Measurements from ENCODE around the gene ZFYVE19.
A peak's percentile ranks its signal among the peaks of the same experiment; 100 is the strongest.

ZFYVE19 gene, protein sequence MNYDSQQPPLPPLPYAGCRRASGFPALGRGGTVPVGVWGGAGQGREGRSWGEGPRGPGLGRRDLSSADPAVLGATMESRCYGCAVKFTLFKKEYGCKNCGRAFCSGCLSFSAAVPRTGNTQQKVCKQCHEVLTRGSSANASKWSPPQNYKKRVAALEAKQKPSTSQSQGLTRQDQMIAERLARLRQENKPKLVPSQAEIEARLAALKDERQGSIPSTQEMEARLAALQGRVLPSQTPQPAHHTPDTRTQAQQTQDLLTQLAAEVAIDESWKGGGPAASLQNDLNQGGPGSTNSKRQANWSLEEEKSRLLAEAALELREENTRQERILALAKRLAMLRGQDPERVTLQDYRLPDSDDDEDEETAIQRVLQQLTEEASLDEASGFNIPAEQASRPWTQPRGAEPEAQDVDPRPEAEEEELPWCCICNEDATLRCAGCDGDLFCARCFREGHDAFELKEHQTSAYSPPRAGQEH

DNA sequence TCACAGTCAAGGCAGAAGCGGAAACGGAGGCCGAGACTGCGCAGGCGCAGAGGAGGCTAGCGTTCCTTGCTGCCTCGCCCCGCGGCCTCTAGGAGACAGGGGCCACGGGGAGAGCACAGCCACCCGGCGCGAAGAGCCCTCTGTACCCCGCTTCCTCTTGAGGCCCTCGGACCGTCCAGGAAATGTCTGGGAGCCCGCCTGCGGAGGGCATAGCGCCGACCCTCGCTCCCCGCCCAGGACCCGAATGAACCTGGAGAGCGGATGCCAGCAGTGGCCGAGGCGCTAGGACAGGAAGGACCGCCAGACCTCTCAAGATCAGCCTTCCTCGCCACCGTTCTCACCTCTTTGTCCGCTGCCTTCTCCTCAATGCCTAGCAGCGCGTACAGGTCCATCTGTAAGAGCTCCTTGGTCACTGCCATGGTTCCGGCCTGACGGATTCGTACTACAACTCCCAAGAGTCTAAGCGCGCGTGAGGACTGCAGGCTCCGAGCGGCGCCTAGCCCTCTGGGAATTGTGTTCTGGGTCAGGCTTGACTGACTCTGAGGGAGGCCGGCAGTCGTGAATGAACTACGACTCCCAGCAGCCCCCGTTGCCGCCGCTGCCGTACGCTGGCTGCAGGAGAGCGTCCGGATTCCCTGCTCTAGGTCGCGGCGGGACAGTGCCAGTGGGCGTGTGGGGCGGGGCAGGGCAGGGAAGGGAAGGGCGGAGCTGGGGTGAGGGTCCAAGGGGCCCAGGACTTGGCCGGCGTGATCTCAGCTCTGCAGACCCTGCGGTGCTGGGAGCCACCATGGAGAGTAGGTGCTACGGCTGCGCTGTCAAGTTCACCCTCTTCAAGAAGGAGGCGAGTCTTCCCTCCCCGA lies at the start of gene ZFYVE19, which contains the start of gene DNAJC17:
Gene ZFYVE19 (plus strand): TSS at position 62 of the 860 bp plus-strand sequence. CDS start 501 bp downstream, at position 563.
Gene DNAJC17 (minus strand): TSS at position 446 of the 860 bp plus-strand sequence. CDS start 27 bp downstream, at position 419.
- DNase-seq: peak; percentile 94

DNA sequence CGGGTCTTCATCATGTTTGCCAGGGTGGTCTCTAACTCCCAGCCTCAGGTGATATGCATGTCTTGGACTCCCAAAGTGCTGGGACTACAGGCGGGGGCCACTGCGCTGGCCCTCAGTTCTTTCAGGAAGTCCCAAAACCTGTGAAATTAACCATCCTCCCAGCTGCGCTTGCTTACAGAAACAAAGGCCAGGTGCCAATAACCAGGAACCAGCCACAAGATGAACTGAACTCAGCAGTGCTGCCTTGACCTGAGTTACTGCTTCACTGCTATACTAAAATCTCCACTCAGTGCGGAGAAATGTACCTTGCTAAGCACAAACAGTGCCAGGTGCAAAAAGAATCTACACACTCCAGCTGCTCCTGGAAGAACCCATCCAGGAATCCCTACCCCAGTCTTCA lies 46.9 kb upstream of the ZFYVE19 start:
- DNase-seq: no peak

- DNase-seq: no peak
Measured at GRCh38 chr15:40762919-40763800, 43.7 kb upstream of the ZFYVE19 start.

- peak; percentile 63 for DNase-seq
Measured at GRCh38 chr15:40763801-40764628, 42.9 kb upstream of the ZFYVE19 start, which contains the start of gene GCHFR. GCHFR (plus strand) TSS chr15:40764068; CDS start chr15:40764181, 113 bp downstream.

DNA sequence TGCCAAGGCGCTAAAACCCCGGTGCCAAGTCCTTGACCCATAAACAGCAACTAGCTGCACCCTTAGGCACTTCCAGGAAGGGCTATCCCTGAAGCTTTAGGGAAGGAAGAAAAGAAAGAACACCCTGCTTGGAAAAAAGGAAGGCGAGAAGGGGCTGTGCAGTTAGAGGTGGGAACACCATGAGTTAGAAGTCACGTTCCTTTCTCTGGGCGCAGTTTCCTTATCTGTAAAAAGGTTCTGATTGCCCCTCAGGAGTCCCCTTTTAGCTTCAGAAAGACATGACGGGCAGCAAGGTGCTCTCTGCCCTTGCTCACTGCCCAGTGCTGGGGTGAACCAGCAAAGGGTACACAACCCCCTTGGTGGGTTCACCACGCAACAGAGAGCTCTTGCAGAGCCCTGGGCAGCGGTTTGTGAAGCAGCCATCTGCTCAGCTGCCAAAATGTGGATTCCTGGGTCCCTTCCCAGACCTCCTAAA lies 42.2 kb upstream of the ZFYVE19 start:
- DNase-seq: no peak

DNA sequence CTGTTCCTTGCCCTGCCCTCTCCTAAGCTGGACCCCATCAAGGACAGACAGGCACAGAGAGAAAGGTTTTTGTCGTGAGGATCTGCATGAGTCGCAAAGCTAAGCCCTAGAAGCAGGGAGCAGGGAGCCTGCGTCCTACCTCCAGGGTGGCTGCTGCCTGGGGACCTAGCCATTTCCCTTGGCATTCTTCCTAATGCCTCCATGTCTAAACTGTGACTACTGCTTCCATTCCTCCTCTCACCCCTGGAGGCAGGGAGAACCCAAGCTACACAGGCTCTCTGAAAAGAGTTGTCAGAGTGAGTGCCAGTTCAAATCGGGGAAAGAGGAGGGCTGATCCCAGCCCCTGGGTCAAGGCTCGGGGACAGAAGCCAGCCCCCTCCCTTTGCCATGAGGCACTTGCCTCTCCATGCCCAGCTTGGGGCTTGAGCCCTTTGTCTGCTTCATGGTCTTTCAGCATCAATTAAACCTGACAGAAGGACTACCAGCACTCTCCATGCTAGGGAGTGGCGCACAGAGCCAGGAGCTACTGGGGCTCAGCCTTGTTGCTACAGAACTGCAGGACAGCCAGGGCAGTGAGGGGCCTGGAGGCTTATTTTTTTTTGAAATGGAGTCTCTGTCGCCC lies 40.6 kb upstream of the ZFYVE19 start:
- DNase-seq: no peak

DNA sequence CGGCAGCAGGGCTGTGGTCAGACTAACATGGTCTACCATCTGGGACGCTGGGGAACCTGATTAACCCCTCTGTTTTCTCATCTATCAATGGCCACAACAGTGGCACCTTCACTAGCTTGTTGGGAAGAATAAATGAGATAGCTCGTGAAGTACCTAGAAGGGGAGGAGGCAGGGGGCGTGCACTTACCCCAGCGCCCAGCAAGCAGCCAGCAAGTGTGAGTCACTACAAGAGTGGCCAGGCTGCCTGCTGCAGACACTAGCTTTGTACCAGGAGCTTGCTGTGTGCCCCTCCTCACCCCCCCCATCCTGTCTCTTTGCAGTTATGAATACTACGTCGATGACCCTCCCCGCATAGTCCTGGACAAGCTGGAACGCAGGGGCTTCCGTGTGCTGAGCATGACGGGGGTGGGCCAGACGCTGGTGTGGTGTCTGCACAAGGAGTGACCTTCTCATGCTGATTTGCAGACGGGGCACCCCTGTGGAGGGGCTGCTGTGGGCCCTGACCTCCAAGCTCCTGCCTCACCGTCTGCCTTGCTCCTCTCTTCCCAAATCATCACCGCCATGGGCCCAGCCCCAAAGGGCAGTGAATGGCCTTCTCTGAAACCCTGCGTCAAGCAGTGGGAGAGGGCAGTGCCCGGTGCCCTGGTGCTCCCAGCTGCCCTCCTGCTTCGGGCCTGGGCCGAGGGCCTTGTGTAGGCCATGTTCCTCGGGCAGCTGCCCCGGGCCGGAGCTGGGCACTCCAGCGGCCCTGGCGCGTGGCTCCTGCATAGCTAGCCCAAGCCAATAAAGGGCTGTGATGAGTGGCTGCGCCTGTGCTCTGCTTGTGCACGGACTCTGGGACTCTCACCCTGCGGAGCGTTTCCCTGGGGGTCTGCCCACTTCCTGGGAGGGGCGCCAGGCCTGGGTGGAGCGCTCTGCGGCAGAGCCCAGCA lies 39.7 kb upstream of the ZFYVE19 start:
- no peak for DNase-seq

DNA sequence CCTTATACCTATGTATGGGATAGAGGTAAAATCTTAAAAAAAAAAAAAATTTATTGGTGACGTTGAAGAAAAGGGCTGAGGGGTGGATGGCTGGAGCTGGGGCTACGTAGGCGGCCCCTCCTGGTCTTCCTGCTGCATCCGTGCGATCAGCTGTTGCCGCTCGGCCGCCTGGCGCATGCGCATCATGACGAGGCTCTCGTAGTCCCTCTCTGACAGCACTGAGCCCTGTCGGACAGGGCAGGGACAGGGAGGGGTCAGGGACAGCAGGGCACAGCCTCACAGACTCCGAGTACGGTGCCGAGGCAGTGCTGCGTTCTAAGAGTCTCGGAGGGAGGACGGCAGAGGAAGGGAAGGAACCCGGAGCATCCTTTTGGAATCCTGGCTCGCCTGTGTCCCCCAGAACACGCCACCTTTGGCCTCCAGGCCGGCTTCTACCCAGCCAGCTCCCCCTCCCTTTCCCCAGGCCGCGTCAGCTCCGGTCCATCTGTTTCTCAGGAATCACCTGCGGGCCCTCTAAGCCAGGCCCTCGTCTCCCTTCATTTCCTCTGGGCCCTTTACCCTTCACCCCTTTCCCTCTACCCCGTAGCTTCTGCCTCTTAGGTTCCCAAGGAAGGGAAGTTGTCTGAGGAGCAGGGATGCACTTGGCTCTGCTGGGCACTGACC lies 38.9 kb upstream of the ZFYVE19 start:
- DNase-seq: no peak

GRCh38 chr15:40768521-40769273 lies 38.2 kb upstream of the ZFYVE19 start:
- no peak for DNase-seq

- DNase-seq: peak; percentile 69
Measured at GRCh38 chr15:40769274-40770146, 37.4 kb upstream of the ZFYVE19 start, which contains the start of gene C15orf62. C15orf62 (plus strand) TSS chr15:40769980; CDS start chr15:40770496, 516 bp downstream.

DNA sequence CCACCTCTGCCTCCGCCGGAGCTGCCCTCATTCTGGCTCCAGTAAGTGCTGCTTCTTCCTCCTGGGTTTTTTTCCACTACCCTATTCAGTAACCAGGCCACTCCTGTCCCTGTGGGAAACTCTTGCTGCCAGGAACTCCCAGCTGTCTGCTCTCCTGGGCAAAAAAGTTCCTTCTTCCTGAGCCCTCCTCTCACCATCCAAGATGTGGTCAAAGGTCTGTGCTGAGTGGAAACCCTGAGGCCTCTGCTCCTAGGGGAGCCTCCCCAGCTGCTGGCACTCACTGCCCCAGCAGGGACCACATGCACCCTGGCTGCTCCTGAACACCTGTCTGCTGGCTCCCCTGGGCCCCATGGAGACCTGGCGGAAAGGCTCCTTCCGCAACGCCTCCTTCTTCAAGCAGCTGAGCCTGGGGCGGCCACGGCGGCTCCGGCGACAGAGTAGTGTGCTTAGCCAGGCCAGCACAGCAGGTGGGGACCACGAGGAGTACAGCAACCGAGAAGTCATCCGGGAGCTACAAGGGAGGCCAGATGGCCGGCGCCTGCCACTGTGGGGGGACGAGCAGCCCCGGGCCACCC lies 36.7 kb upstream of the ZFYVE19 start:
- DNase-seq: no peak

- no peak for DNase-seq
Measured at GRCh38 chr15:40771242-40771641, 35.6 kb upstream of the ZFYVE19 start.

- DNase-seq: no peak
Measured at GRCh38 chr15:40772014-40772413, 34.9 kb upstream of the ZFYVE19 start.

- no peak for DNase-seq
Measured at GRCh38 chr15:40773496-40773895, 33.4 kb upstream of the ZFYVE19 start.

DNA sequence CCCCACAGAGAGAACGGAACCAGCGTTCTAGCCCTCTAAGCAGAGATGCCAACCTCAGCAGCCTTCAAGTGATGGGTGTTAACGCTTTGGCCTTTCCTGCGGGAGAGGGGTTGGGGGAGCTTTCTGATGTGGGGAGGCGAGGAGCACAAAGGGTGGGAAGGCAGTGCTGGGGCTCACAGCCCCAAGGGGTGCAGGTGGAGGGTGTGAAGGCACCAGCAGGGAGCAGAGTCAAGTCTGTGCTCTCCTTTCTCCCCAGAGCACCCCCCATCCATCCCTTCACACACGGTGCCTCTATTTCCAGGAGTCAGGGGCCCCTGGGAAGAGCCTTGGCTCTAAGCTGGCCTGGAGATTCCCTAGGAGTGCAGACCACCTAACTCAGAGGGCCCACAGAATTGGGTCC lies 33.0 kb upstream of the ZFYVE19 start:
- no peak for DNase-seq

- DNase-seq: no peak
Measured at GRCh38 chr15:40775007-40775406, 31.9 kb upstream of the ZFYVE19 start.

Measured in CD4-positive, alpha-beta T cell treated with Interleukin-15 for 1 hour (primary cell).